ENCODE measurements around the gene SARNP.
A peak's percentile ranks its signal among the peaks of the same experiment; 100 is the strongest.

Gene SARNP

DNA sequence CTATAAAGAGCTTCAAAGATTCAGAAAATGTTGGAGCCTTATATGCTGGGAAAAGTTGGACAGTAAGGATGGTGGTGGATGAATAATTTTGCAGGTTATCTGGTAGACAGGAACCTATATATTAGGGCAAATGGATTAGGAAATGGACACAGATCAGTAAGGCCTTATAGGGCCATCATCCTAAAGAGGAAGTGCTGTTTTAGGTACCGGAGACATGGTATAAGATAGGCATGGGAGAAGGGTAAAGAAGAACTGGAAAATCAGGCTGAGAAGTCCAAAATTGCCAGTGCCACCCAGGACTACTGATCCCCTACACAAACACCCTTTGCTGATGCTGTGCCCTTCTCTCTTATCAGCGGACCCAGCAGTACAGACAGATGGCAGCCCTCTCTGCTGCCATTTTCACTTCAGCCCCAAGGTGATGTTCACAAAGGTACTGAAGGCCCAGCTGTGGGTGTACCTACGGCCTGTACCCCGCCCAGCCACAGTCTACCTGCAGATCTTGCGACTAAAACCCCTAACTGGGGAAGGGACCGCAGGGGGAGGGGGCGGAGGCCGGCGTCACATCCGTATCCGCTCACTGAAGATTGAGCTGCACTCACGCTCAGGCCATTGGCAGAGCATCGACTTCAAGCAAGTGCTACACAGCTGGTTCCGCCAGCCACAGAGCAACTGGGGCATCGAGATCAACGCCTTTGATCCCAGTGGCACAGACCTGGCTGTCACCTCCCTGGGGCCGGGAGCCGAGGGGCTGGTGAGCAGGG, 69.1 kb downstream of the SARNP start:
- H3K9ac ChIP-seq (ENCODE audit: low read length): no peak overlapping the region
- no peak overlapping the region for H3K27ac ChIP-seq (ENCODE audit: low read depth, low read length)
- H3K4me3 ChIP-seq (ENCODE audit: low read depth in 1 of 2, low read length in 2 of 2): no peak overlapping the region
- H3K27me3 ChIP-seq (ENCODE audit: control insufficient read depth in 1 of 2, insufficient read depth in 2 of 2, low read length in 2 of 2): no peaks in the 10 kb centered on the region
- no peaks in the 10 kb centered on the region for H3K9me3 ChIP-seq (ENCODE audit: low read length)
- peaks cover 23% of the 10 kb centered on the region for H3K36me3 ChIP-seq (ENCODE audit: insufficient read depth, low read length)
- peaks cover 26% of the 10 kb centered on the region for H3K4me1 ChIP-seq (ENCODE audit: insufficient read depth, low read length)

DNA sequence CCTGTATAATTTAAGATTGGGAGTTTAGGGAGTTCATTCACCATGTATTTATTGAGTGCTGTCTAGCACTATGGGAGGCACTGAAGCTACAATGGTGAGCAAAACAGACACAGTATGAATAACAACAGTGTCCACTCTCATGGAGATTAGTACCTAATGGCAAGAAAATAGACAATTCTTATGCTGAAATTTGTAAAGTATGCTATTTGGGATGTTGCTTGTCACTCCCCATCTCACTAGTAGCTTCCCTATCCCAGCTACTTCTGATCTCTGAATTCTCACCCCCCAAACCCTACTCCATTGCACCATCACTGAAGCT, 70.7 kb downstream of the SARNP start:
- Histone ChIP-seq H3K9ac (ENCODE audit: low read length) (no peak overlapping the region), H3K36me3 (ENCODE audit: insufficient read depth, low read length) (peaks cover 9% of the 10 kb centered on the region), H3K4me3 (ENCODE audit: low read depth in 1 of 2, low read length in 2 of 2) (no peak overlapping the region)

DNA sequence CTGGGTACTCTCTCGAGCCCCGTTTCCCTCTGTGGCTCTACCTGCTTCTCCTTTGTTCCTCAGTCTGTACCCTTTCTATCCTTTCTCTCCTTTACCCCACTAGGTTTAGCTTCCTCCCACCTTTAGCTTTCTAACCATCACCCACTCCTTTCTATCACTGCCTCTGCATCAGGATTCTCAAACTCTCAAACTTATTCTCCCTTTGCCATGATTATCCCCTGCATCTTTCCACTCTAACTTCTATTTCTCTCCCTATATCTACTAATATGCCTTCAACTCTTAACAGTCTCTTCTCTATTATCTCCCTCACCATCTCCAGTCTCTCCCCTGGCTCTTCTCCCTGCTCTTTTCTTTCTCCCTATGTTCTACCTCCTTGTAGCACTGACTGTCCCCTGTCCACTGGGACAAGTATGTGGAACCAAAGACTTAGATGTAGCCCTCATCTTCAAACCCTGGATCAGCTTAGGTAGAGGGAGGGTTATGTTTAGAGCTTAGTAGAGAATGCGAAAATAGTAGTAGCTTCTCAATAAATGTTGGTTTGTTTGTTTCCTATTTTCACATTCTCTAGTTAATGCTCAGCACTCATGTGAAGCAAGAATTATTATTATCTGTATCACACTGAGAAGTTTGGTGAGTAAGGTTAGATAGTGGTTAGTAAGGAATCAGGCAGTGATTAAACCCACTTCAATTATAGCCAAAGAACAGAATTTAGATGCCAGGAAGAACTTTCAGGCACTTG, 71.2 kb downstream of the SARNP start:
- no peaks in the 10 kb centered on the region for H3K27me3 ChIP-seq (ENCODE audit: control insufficient read depth in 1 of 2, insufficient read depth in 2 of 2, low read length in 2 of 2)
- peaks cover 26% of the 10 kb centered on the region for H3K4me1 ChIP-seq (ENCODE audit: insufficient read depth, low read length)
- no peak overlapping the region for H3K4me3 ChIP-seq (ENCODE audit: low read depth in 1 of 2, low read length in 2 of 2)
- H3K27ac ChIP-seq (ENCODE audit: low read depth, low read length): no peak overlapping the region
- no peaks in the 10 kb centered on the region for H3K9me3 ChIP-seq (ENCODE audit: low read length)
- H3K36me3 ChIP-seq (ENCODE audit: insufficient read depth, low read length): peaks cover 4% of the 10 kb centered on the region
- H3K9ac ChIP-seq (ENCODE audit: low read length): no peak overlapping the region

More for the DNA sequence above, 70.7 kb downstream of the SARNP start:
- no peaks in the 10 kb centered on the region for H3K27me3 ChIP-seq (ENCODE audit: control insufficient read depth in 1 of 2, insufficient read depth in 2 of 2, low read length in 2 of 2)
- H3K4me1 ChIP-seq (ENCODE audit: insufficient read depth, low read length): peaks cover 26% of the 10 kb centered on the region
- H3K27ac ChIP-seq (ENCODE audit: low read depth, low read length): no peak overlapping the region
- H3K9me3 ChIP-seq (ENCODE audit: low read length): no peaks in the 10 kb centered on the region

DNA sequence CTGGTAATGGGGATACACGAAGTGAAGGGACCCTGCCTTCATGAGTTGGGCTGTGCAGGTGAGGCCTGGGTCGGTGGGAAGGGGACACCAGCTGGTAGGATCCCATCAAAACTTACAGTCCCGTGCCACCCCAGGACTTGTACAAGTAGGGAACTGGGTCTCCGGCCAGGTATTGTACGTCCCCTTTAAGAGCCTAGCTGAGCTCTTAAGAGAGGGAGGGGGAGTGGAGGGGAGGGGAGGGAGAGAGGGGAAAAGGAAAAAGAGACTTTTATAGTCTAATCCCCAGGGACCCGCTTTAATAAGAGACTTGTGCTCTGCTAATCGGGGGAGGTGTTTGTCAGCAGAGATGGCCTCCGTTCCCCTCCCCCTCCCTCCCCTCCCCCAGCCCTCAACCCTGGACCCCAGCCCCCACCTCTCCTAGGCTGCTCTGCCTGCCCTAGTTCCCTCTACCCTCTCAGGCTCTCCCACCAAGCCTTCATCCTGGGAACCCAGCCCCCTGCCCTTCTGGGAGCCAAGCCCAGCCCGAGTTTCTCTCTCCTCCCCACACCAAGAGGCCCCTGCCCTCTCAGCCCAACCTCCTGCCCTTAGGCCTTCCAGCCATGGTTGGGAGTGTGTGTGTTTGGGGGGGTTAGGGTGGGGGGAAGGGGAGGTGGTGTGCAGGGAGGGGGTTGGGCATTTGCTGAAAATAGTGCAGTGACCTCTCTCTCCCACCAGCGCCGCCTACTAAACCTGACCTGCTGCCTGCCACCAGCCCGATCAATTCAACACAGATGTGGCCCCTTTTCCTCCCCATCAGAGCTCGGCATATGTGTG, 72.0 kb downstream of the SARNP start:
- peak overlapping the region; percentile 24 for H3K27ac ChIP-seq (ENCODE audit: low read depth, low read length)
- no peaks in the 10 kb centered on the region for H3K36me3 ChIP-seq (ENCODE audit: insufficient read depth, low read length)
- peak overlapping the region in 1 of 2 donors; percentile 17 for H3K4me3 ChIP-seq (ENCODE audit: low read depth in 1 of 2, low read length in 2 of 2)
- H3K4me1 ChIP-seq (ENCODE audit: insufficient read depth, low read length): peaks cover 26% of the 10 kb centered on the region
- H3K27me3 ChIP-seq (ENCODE audit: control insufficient read depth in 1 of 2, insufficient read depth in 2 of 2, low read length in 2 of 2): no peaks in the 10 kb centered on the region
- no peaks in the 10 kb centered on the region for H3K9me3 ChIP-seq (ENCODE audit: low read length)
- no peak overlapping the region for H3K9ac ChIP-seq (ENCODE audit: low read length)

DNA sequence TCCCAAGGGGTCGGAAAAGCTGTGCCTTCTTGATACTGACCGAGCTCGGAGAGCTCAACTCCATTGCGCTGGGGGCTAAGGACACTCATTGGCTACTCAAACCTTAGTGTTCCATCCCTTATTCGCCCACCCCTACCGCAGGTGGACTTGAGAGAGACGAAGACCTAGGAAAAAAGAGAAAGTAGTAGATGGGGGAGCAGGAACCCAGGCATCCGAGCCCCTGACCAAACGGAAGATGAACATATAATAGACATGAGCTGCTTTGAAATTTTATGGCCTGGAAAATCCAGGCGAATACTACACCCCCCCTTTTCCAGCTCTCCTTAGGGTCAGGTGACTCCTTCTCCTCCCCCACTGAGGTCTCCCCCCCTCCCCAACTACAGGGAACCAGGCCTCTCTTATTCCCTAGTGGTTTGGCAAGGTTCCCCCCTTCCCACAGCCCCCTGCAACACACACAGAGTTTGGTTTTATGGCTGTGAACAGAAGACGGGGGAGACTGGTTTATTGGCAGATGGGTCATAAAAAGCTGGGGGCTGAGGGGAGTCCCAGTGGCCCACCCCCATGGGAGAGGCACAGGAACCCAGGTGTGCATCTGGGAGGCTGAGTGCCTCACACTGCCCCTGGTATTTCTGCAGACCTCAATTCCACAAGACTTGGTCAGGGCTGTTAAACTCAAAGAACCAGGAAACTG, 73.0 kb downstream of the SARNP start:
- peak overlapping the region; percentile 57 to 70 for H3K4me3 ChIP-seq (ENCODE audit: low read depth in 1 of 2, low read length in 2 of 2)
- peak overlapping the region; percentile 24 for H3K27ac ChIP-seq (ENCODE audit: low read depth, low read length)
- no peaks in the 10 kb centered on the region for H3K27me3 ChIP-seq (ENCODE audit: control insufficient read depth in 1 of 2, insufficient read depth in 2 of 2, low read length in 2 of 2)
- H3K9ac ChIP-seq (ENCODE audit: low read length): no peak overlapping the region
- no peaks in the 10 kb centered on the region for H3K36me3 ChIP-seq (ENCODE audit: insufficient read depth, low read length)
- H3K9me3 ChIP-seq (ENCODE audit: low read length): no peaks in the 10 kb centered on the region
- peaks cover 26% of the 10 kb centered on the region for H3K4me1 ChIP-seq (ENCODE audit: insufficient read depth, low read length)

DNA sequence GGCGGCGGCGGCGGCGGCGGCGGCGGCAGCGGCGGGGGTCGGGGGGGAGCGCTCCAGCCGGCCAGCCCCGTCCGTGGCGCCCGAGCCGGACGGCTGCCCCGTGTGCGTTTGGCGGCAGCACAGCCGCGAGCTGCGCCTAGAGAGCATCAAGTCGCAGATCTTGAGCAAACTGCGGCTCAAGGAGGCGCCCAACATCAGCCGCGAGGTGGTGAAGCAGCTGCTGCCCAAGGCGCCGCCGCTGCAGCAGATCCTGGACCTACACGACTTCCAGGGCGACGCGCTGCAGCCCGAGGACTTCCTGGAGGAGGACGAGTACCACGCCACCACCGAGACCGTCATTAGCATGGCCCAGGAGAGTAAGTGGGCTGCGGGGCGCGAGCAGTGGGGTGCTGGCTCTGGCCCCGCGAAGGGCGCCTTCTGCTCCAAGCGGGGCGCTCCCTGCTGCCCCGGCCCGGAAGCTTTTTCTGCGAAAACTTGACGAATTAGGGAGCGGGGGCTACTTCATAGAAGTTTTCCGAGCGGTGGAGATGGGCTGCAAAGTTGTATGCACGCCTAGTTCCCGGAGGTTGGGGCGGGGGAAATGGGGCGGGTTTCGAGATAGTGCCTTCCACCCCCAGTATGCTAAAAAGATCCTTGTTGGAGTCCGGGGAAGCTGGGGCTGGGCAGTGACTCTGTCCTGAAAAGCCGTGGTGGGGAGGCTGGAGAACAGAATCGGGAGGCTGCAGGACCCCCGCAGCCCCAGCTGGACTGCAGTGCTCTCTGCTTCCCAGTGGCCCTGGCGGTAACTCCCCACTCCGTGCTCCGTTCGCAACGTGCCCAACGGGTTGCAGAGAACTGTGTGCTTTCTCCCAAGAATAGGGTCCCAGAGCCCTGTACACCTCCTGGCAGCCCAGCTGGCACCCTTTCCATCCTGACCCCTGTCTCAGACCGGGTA, 73.9 kb downstream of the SARNP start:
- Histone ChIP-seq H3K27me3 (ENCODE audit: control insufficient read depth in 1 of 2, insufficient read depth in 2 of 2, low read length in 2 of 2) (no peaks in the 10 kb centered on the region), H3K4me3 (ENCODE audit: low read depth in 1 of 2, low read length in 2 of 2) (peak overlapping the region; percentile 57 to 70), H3K36me3 (ENCODE audit: insufficient read depth, low read length) (no peaks in the 10 kb centered on the region), H3K9ac (ENCODE audit: low read length) (no peak overlapping the region), H3K9me3 (ENCODE audit: low read length) (no peaks in the 10 kb centered on the region), H3K4me1 (ENCODE audit: insufficient read depth, low read length) (peaks cover 26% of the 10 kb centered on the region), H3K27ac (ENCODE audit: low read depth, low read length) (peak overlapping the region; percentile 80)

DNA sequence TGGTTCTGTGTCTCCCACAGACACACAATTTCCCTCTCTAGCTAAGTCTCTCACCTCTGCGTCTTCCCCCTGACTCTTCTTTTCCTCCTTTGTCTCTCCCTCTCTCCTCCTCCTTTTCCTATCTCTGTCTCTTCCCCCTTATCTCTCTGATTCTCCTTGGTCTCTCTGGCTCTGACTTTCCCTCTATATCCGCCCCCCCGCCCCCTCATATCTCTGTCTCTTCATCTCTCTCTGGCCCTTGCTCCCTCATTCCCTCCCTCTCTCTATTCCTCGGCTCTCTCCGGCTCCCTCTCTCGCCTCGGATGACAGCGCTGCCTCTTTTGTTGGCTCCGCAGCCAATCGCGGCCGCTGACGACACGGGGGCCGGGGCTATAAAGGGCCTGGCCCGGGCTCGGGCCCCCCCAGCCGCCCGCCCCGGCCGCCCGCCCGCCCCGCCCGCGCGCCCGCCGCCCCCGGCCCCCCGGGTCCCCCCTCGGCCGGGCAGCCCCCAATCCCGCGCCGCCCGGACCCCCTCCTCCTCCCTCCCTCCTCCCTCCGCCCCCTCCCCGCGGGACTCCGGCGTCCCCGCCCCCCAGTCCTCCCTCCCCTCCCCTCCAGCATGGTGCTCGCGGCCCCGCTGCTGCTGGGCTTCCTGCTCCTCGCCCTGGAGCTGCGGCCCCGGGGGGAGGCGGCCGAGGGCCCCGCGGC, 74.7 kb downstream of the SARNP start, which contains the start of gene GDF11:
GDF11 (plus strand) TSS at position 404 of the 687 bp plus-strand sequence; CDS start at position 599, 195 bp downstream.
- Histone ChIP-seq H3K4me3 (ENCODE audit: low read depth in 1 of 2, low read length in 2 of 2) (peak within 1 kb of the TSS; percentile 57 to 70), H3K36me3 (ENCODE audit: insufficient read depth, low read length) (no peaks in the 10 kb centered on the region), H3K4me1 (ENCODE audit: insufficient read depth, low read length) (peaks cover 30% of the 10 kb centered on the region), H3K27me3 (ENCODE audit: control insufficient read depth in 1 of 2, insufficient read depth in 2 of 2, low read length in 2 of 2) (no peaks in the 10 kb centered on the region), H3K27ac (ENCODE audit: low read depth, low read length) (peak within 1 kb of the TSS; percentile 80), H3K9ac (ENCODE audit: low read length) (peak within 1 kb of the TSS; percentile 61), H3K9me3 (ENCODE audit: low read length) (no peaks in the 10 kb centered on the region)

DNA sequence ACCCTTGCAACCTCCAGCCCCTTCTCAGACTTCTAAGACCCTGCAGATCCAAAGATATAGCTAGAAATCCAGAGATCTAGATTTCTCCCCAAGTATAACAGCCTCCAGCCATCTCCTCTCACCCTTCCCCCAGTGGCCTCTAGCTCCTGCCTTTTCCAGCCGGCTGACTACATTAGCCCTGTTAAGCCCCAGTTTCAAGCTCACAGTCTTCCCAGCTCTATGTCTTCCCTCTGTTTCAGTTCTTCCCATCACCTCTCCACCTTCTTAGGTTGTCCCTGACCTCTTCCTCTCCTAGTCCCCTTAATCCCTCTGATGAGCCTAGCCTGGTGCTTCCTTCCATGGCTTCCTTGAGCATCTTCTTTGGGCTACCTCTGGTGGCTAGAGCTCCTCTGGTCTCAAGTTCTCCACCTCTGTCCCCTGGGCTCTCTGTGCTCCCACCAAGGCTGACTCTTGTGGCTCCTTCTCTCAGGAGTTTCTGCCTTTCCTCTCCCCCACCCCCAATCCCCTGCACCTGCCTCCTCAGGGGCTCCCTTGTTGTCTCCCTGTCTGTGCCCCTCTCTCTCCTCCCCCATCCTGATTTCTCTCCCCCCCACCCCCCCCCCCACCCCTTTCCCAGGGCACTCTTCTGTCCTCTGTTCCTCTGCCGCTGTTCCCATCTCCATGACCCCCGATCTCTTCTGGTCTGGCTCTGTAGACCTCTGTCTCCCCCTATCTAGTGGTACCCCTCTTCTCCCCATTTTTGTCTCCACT, 75.4 kb downstream of the SARNP start:
- Histone ChIP-seq H3K4me1 (ENCODE audit: insufficient read depth, low read length) (peaks cover 34% of the 10 kb centered on the region), H3K27ac (ENCODE audit: low read depth, low read length) (peak overlapping the region; percentile 58), H3K4me3 (ENCODE audit: low read depth in 1 of 2, low read length in 2 of 2) (peak overlapping the region; percentile 42 to 58), H3K9me3 (ENCODE audit: low read length) (no peaks in the 10 kb centered on the region), H3K36me3 (ENCODE audit: insufficient read depth, low read length) (no peaks in the 10 kb centered on the region), H3K9ac (ENCODE audit: low read length) (peak overlapping the region; percentile 61), H3K27me3 (ENCODE audit: control insufficient read depth in 1 of 2, insufficient read depth in 2 of 2, low read length in 2 of 2) (no peaks in the 10 kb centered on the region)

DNA sequence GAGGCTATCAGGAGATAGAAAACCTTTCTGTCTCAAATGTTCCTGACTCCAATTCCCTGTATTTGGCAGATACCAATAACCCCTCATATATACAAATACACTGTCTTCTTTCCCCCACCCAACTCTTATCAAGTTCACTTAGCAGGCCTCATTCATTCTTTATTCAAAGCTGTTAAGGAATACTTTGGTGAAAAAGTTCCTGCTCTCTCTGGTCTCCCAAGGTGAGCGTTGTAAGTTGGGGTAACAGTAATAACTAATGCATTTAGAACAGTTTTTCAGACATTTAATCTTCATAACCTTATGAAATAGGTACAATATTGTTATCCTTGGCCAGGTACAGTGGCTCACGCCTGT, 78.5 kb downstream of the SARNP start:
- Histone ChIP-seq H3K27ac (ENCODE audit: low read depth, low read length) (no peak overlapping the region), H3K4me3 (ENCODE audit: low read depth in 1 of 2, low read length in 2 of 2) (no peak overlapping the region), H3K27me3 (ENCODE audit: control insufficient read depth in 1 of 2, insufficient read depth in 2 of 2, low read length in 2 of 2) (no peaks in the 10 kb centered on the region), H3K9ac (ENCODE audit: low read length) (no peak overlapping the region), H3K4me1 (ENCODE audit: insufficient read depth, low read length) (peaks cover 16% of the 10 kb centered on the region), H3K9me3 (ENCODE audit: low read length) (no peaks in the 10 kb centered on the region), H3K36me3 (ENCODE audit: insufficient read depth, low read length) (no peaks in the 10 kb centered on the region)

All from muscle layer of colon (tissue), 2 donors.